Measurements from ENCODE around the gene PRPF31. TPM values are rescaled to one million over a fixed set of nuclear protein-coding genes. Genes with fewer than 3 reads are reported as not detected.

PRPF31 gene
- total and polyA plus RNA-seq, 9 of the 15 experiments (the other 6 are each of a cell fraction or from before 2014, with no cell fraction given): 5.8 to 92.2 (median 69.2) TPM

- TF ChIP-seq CREB3 (tag; conservative IDR thresholded peaks at IDR 0.05; ENCODE audit: low read depth) (no peak), ZNF780A (CRISPR knock-in tag; IDR thresholded peaks at IDR 0.05) (no peak), ZNF609 (CRISPR knock-in tag; IDR thresholded peaks at IDR 0.05; ENCODE audit: borderline replicate concordance) (no peak), IFI16 (CRISPR knock-in tag; IDR thresholded peaks at IDR 0.05) (no peak), HMG20B (CRISPR knock-in tag; IDR thresholded peaks at IDR 0.05) (no peak), HMGN3 (IDR thresholded peaks at IDR 0.05; ENCODE audit: borderline replicate concordance, extremely low read depth, insufficient read length, low read depth, low read length) (no peak), KDM5B (IDR thresholded peaks at IDR 0.05; ENCODE audit: insufficient replicate concordance, low read depth, low read length) (no peak)
- TF ChIP-seq, protein P1, sequence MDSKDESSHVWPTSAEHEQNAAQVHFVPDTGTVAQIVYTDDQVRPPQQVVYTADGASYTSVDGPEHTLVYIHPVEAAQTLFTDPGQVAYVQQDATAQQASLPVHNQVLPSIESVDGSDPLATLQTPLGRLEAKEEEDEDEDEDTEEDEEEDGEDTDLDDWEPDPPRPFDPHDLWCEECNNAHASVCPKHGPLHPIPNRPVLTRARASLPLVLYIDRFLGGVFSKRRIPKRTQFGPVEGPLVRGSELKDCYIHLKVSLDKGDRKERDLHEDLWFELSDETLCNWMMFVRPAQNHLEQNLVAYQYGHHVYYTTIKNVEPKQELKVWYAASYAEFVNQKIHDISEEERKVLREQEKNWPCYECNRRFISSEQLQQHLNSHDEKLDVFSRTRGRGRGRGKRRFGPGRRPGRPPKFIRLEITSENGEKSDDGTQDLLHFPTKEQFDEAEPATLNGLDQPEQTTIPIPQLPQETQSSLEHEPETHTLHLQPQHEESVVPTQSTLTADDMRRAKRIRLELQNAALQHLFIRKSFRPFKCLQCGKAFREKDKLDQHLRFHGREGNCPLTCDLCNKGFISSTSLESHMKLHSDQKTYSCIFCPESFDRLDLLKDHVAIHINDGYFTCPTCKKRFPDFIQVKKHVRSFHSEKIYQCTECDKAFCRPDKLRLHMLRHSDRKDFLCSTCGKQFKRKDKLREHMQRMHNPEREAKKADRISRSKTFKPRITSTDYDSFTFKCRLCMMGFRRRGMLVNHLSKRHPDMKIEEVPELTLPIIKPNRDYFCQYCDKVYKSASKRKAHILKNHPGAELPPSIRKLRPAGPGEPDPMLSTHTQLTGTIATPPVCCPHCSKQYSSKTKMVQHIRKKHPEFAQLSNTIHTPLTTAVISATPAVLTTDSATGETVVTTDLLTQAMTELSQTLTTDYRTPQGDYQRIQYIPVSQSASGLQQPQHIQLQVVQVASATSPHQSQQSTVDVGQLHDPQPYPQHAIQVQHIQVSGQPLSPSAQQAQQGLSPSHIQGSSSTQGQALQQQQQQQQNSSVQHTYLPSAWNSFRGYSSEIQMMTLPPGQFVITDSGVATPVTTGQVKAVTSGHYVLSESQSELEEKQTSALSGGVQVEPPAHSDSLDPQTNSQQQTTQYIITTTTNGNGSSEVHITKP (IDR thresholded peaks at IDR 0.05; ENCODE audit: partially characterized antibody): no peak
These were observed 12.3 kb downstream of the PRPF31 start for GRCh38 chr19:54127688-54128440.

More at GRCh38 chr19:54127688-54128440, 12.3 kb downstream of the PRPF31 start:
- H3K27me3 ChIP-seq (ENCODE audit: control insufficient read depth in 2 of 2, insufficient read depth in 2 of 2, low read length in 2 of 2): no peaks in the 10 kb centered on the region
- H3K9ac ChIP-seq (ENCODE audit: insufficient read depth in 1 of 2, low read depth in 2 of 2, low read length in 2 of 2): no peak overlapping the region
- WGBS (ENCODE audit: insufficient coverage, low coverage, missing lambda C conversion rate): 96% methylated on average over 17 of the region's 44 CpGs
- no peaks in the 10 kb centered on the region; a peak in 1 of 5 replicates for H3K4me1 ChIP-seq (replicated peaks in 1 of 2; ENCODE audit: control insufficient read depth in 2 of 2, insufficient read depth in 2 of 2, low read length in 2 of 2)
- BruUV-seq (replicated peaks): no TSS peak
- intact Hi-C loops (cut with micrococcal nuclease) (no loop called here), in situ Hi-C loops (cut with MboI) (no loop called here)
- H2AFZ ChIP-seq (ENCODE audit: low read depth, low read length): no peak overlapping the region
- H3K79me2 ChIP-seq (ENCODE audit: control insufficient read depth, insufficient read depth, low read length): no peaks in the 10 kb centered on the region
- no peak overlapping the region for H3K4me2 ChIP-seq (ENCODE audit: insufficient read depth, low read length)
- H3K27ac ChIP-seq (ENCODE audit: extremely low read depth, low read depth, low read length): no peak overlapping the region
- DNase-seq (ENCODE audit: extremely low read depth in 1 of 4, low spot score in 3 of 4) (no peak), FAIRE-seq (no peak), ATAC-seq (no peak)
- no peaks in the 10 kb centered on the region for H4K20me1 ChIP-seq (replicated peaks; ENCODE audit: control insufficient read depth, insufficient read depth, low read length)
- H3K9me1 ChIP-seq (ENCODE audit: control insufficient read depth, insufficient read depth, low read length): no peaks in the 10 kb centered on the region
- no peaks in the 10 kb centered on the region for H3K9me3 ChIP-seq (replicated peaks; ENCODE audit: control insufficient read depth, insufficient read depth, low read depth, low read length)
- ChIA-PET CTCF (ENCODE audit: low intra/inter-chr PET ratio) (no interaction called here), POLR2A (no interaction called here)
- no peak overlapping the region for H3K4me3 ChIP-seq
- peaks cover 78% of the 10 kb centered on the region; the same call in 2 of the 3 replicates for H3K36me3 ChIP-seq (ENCODE audit: control insufficient read depth, insufficient read depth, low read length)
